AG09319 (cell line): Measurements from ENCODE around the gene STARD4.

Experiments used
- DNase-seq: peaks from one replicate; pipeline ENCODE4 v3.0.0-alpha.2; 2010; ENCODE audit warnings: low read depth; ENCODE audit errors: extremely low read depth
- TF ChIP-seq, protein P1 (sequence below): IDR thresholded peaks from 2 replicates; pipeline ENCODE4 v1.5.1; 2011; ENCODE audit warnings: low read depth, mild to moderate bottlenecking, inconsistent platforms, low read length, moderate library complexity

STARD4 gene

DNA sequence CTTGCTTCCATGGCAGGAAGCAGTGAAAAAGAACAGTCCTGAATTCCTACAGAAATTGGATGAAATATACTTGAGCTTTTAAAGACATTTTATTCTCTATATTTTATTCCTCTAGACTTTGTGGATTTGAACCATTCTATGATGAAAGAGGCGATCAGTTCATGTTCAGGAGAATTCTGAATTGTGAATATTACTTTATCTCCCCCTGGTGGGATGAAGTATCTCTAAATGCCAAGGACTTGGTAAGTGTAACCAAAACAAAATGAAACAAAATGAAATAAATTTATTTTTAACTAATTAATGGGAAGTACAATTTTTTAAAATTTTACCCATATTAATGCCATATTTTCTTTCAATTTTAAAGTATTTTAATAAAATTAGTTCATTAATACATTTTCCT, 34.1 kb downstream of the STARD4 start:
- TF ChIP-seq, protein P1, sequence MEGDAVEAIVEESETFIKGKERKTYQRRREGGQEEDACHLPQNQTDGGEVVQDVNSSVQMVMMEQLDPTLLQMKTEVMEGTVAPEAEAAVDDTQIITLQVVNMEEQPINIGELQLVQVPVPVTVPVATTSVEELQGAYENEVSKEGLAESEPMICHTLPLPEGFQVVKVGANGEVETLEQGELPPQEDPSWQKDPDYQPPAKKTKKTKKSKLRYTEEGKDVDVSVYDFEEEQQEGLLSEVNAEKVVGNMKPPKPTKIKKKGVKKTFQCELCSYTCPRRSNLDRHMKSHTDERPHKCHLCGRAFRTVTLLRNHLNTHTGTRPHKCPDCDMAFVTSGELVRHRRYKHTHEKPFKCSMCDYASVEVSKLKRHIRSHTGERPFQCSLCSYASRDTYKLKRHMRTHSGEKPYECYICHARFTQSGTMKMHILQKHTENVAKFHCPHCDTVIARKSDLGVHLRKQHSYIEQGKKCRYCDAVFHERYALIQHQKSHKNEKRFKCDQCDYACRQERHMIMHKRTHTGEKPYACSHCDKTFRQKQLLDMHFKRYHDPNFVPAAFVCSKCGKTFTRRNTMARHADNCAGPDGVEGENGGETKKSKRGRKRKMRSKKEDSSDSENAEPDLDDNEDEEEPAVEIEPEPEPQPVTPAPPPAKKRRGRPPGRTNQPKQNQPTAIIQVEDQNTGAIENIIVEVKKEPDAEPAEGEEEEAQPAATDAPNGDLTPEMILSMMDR: peak; percentile 14

DNA sequence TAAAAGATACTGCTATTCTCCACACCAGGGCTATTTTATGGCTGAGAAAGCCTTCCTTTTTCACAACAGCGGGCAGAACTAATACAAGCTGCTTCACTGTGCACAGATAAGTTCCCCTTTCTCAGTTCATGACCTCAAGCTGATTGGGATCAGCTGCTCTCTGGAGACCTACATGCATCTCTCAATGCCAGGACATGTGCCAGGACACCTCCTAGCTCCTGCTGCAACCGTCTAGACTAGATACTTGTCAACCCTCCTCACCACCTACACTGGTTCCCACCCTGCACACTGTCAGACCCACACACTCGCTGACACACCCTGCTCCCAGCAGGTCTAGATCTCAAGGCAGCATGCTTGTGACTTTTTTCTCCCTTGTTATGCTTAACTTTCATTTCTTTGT, 39.8 kb downstream of the STARD4 start:
- DNase-seq: no peak
- TF ChIP-seq, protein P1: no peak

More for the DNA sequence above, 34.1 kb downstream of the STARD4 start:
- no peak for DNase-seq

DNA sequence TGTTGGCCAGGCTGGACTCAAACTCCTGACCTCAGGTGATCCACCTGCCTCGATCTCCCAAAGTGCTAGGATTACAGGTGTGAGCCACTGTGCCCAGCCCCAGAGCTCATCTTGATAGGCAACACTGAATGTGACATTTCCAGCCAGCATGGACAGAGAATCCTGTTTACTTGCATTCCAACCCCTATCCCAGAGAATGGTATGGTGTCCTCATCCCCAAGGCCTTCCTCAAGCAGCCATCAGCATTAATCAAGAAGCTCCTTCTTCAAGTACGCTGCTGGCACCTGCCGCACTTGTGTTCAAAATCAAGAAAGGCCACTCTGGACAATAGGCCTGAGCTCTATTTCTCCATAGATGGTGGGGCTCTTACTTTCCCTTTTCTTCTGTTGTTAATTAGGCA, 40.2 kb downstream of the STARD4 start:
- TF ChIP-seq, protein P1: no peak
- DNase-seq: no peak

DNA sequence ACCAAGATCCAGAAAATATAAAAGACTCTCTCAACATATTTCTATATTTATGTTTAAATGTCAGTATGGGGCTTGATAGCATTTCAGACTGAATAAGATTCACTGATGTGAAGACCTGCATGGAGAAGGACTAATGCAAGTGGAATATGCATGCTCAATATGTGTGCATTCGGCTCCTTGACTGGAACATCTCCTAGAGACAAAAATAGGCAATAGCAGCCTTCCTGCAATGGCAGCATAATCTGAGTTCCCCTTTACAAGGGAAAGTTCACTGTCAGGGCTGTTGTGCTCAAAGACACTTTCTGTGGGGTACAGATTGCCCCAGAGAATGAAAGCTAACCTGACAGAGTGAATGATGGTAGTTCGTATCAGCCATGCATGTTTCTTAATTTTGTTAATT, 42.4 kb downstream of the STARD4 start:
- TF ChIP-seq, protein P1: no peak; the same call in 1 of the 2 replicates
- DNase-seq: no peak

DNA sequence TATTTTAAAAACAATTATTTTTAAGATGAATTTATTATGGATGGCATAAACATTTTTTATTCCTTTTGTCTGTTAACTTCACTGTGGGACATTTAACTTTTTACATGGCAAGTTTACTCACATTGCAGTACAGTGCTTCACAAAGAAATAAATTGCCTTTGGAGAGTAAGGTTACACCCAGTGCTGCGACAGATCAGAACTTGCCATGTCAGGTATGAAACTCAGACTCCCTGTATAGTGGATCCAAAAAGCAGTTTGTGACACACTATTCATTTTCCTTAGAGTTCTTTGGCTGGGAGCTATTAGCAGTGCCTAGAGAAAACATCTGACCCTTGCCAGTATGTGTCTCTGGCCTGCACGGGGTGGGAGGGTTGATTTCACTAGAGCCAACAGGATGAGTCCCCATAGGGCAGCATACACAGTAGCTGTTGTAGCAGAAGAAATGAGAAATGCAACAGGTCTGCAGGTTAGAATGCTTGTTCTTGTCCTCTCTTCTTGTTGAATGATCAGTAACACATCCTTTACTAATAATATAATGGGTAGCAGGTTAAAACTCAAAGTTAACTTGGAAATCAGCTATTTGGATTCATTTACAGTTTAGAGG, 42.9 kb downstream of the STARD4 start:
- no peak for DNase-seq
- TF ChIP-seq, protein P1: no peak

DNA sequence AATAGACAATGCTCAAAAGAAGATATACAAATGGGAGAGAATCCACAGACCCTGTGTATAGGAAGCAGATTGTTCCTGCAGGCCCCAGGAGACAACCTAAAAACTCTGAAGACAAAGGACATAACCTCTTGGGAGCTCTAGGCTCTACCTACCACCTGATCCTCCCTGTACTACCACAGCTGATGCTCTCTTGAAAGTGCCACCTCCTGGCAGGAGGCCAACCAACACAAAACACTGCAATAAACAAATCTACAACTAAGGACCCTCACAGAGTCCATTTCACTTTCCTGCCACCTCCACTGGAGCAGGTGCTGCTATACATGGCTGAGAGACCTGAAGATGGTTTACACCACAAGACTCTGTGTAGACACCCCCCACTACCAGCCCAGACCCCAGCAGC, 49.0 kb downstream of the STARD4 start:
- no peak for DNase-seq
- TF ChIP-seq, protein P1: no peak

DNA sequence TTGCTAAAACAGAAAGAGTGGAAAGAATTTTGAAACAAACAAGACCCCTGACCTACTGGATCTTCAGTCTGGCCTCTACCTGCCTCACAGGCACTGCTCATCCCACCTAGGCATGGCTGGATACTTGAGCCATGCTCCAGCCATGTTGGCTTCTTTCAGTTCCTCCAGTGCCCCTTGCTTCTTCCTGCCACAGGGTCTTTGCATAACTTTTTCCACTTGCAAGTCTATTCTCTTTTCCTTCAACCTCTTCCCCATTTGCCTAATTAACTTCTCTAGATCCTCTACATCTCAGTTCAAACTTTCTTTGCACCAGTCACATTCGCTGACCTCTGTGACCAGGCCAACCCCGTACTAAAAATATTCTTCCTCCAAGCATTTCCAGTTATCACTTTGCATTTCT, 50.4 kb downstream of the STARD4 start:
- no peak for DNase-seq
- TF ChIP-seq, protein P1: no peak
